WTC11 (cell line): ENCODE data around the gene ABCB4. TPM values are rescaled to one million over a fixed set of nuclear protein-coding genes. Genes with fewer than 3 reads are reported as not detected.
A peak's percentile ranks its signal among the peaks of the same experiment; 100 is the strongest.

Experiments
- ATAC-seq: fragments of 200-7000 bp; cut with Tn5 transposase; 2 replicates; pipeline ENCODE4 v1.10.0; 2021; ENCODE audit warnings: mild to moderate bottlenecking, moderate library complexity
- CTCF ChIA-PET: fragments of 300-600 bp; sonication (Branson Sonifier 250); formaldehyde crosslinking; loops from one replicate; lab custom pipeline; 2021; ENCODE audit warnings: antibody characterized with exemption; lab: Charles Lee
- POLR2A ChIA-PET: fragments of 350-600 bp; sonication (Branson Sonifier 250); formaldehyde crosslinking; loops from one replicate; lab custom pipeline; 2021; ENCODE audit warnings: antibody characterized with exemption; lab: Charles Lee
- DNase-seq: peaks from one replicate; pipeline ENCODE4 v3.0.0; 2021; ENCODE audit warnings: low spot score
- H3K27ac Mint-ChIP-seq: 2 replicates; pipeline ENCODE4 v1.8.0; 2021; ENCODE audit warnings: mixed read lengths
- H3K27me3 Mint-ChIP-seq: 2 replicates; pipeline ENCODE4 v1.8.0; 2021; ENCODE audit warnings: low read depth, mild to moderate bottlenecking, moderate library complexity, mixed read lengths
- H3K36me3 Mint-ChIP-seq: 2 replicates; pipeline ENCODE4 v1.8.0; 2021; ENCODE audit warnings: mixed read lengths
- H3K4me1 Mint-ChIP-seq: 2 replicates; pipeline ENCODE4 v1.8.0; 2022; ENCODE audit warnings: mixed read lengths
- H3K4me3 Mint-ChIP-seq: 2 replicates; pipeline ENCODE4 v1.8.0; 2021; ENCODE audit warnings: mild to moderate bottlenecking, moderate library complexity, mixed read lengths
- H3K9me3 Mint-ChIP-seq: 2 replicates; pipeline ENCODE4 v1.8.0; 2021; ENCODE audit warnings: mixed read lengths
- ARID4B ChIP-seq: sonication (generic); formaldehyde crosslinking; IDR thresholded peaks from 2 replicates; pipeline ENCODE4 v1.8.0; 2023; ENCODE audit warnings: missing genetic modification reagents, mild to moderate bottlenecking, borderline replicate concordance
- CTCF ChIP-seq: fragments of 200-600 bp; IDR thresholded peaks from 2 replicates; pipeline ENCODE4 v1.8.0; 2022; ENCODE audit warnings: antibody characterized with exemption
- E2F5 ChIP-seq: sonication (generic); formaldehyde crosslinking; IDR thresholded peaks from 2 replicates; pipeline ENCODE4 v1.8.1; 2022; ENCODE audit warnings: mild to moderate bottlenecking, moderate library complexity, missing genetic modification reagents
- EMX1 ChIP-seq: fragments of 250-450 bp; sonication (Bioruptor Pico); IDR thresholded peaks from 2 replicates; pipeline ENCODE4 v1.8.0; 2021; ENCODE audit warnings: mild to moderate bottlenecking
- FOXP1 ChIP-seq: sonication (generic); formaldehyde crosslinking; IDR thresholded peaks from 2 replicates; pipeline ENCODE4 v1.8.0; 2022; ENCODE audit warnings: missing genetic modification reagents, mild to moderate bottlenecking, moderate library complexity, borderline replicate concordance
- GRHL2 ChIP-seq: fragments of 250-450 bp; sonication (Bioruptor Pico); IDR thresholded peaks from 2 replicates; pipeline ENCODE4 v1.8.0; 2022; ENCODE audit warnings: mild to moderate bottlenecking, moderate library complexity; ENCODE audit not compliant: insufficient replicate concordance, severe bottlenecking
- JAZF1 ChIP-seq: fragments of 250-450 bp; sonication (Bioruptor Pico); IDR thresholded peaks from 2 replicates; pipeline ENCODE4 v1.9.0; 2021; ENCODE audit warnings: moderate library complexity, mild to moderate bottlenecking, inconsistent platforms
- JUN ChIP-seq: sonication (generic); formaldehyde crosslinking; IDR thresholded peaks from 2 replicates; pipeline ENCODE4 v1.8.0; 2023; ENCODE audit warnings: mild to moderate bottlenecking, missing genetic modification reagents
- NR3C1 ChIP-seq: sonication (generic); formaldehyde crosslinking; conservative IDR thresholded peaks from 2 replicates; pipeline ENCODE4 v1.8.1; 2023; ENCODE audit warnings: low read depth, mild to moderate bottlenecking, missing genetic modification reagents
- PRRX2 ChIP-seq: fragments of 250-450 bp; sonication (Bioruptor Pico); IDR thresholded peaks from 2 replicates; pipeline ENCODE4 v1.8.0; 2021; ENCODE audit warnings: mild to moderate bottlenecking
- RORB ChIP-seq: fragments of 250-450 bp; sonication (Bioruptor Pico); IDR thresholded peaks from 2 replicates; pipeline ENCODE4 v1.9.0; 2021; ENCODE audit warnings: mild to moderate bottlenecking
- SMAD3 ChIP-seq: sonication (generic); formaldehyde crosslinking; IDR thresholded peaks from 2 replicates; pipeline ENCODE4 v1.8.0; 2022; ENCODE audit warnings: missing genetic modification reagents, mild to moderate bottlenecking, borderline replicate concordance
- ZNF219 ChIP-seq: sonication (generic); formaldehyde crosslinking; IDR thresholded peaks from 2 replicates; pipeline ENCODE4 v1.8.0; 2023; ENCODE audit warnings: missing genetic modification reagents, mild to moderate bottlenecking, borderline replicate concordance
- ZNF317 ChIP-seq: sonication (generic); formaldehyde crosslinking; IDR thresholded peaks from 2 replicates; pipeline ENCODE4 v1.8.1; 2023; ENCODE audit warnings: low read depth, mild to moderate bottlenecking, moderate library complexity, missing genetic modification reagents, borderline replicate concordance
- ZNF671 ChIP-seq: fragments of 250-450 bp; sonication (Bioruptor Pico); IDR thresholded peaks from 2 replicates; pipeline ENCODE4 v1.8.0; 2021; ENCODE audit warnings: mild to moderate bottlenecking
- ZSCAN18 ChIP-seq: fragments of 250-450 bp; sonication (Bioruptor Pico); IDR thresholded peaks from 2 replicates; pipeline ENCODE4 v2.1.2; 2022; ENCODE audit warnings: mild to moderate bottlenecking, moderate library complexity
- total RNA-seq: library from RNA; stranded (reverse); gene quantifications from 3 replicates; pipeline ENCODE4 v1.2.3, GENCODE V29; 2021

Gene ABCB4
- total RNA-seq, 1 experiment from 2014 or later: 1.2 TPM

GRCh38 chr7:87511510-87511909 lies 36.0 kb upstream of the ABCB4 start:
- peaks cover 23% of the 10 kb centered on the region for H3K4me1 Mint-ChIP-seq

GRCh38 chr7:87510411-87510875 lies 35.0 kb upstream of the ABCB4 start:
- ATAC-seq (peak; percentile 16; the same call in 1 of the 2 replicates), DNase-seq (no peak)
- no peak overlapping the region for H3K27ac Mint-ChIP-seq
- H3K36me3 Mint-ChIP-seq: no peaks in the 10 kb centered on the region
- TF ChIP-seq RORB (CRISPR knock-in tag) (no peak), ZNF219 (CRISPR knock-in tag) (no peak), E2F5 (CRISPR knock-in tag) (no peak)
- no peaks in the 10 kb centered on the region; the same call in 1 of the 2 replicates for H3K27me3 Mint-ChIP-seq
- H3K4me1 Mint-ChIP-seq: peaks cover 19% of the 10 kb centered on the region
- no peaks in the 10 kb centered on the region for H3K9me3 Mint-ChIP-seq
- CTCF ChIA-PET: no interaction called here
- POLR2A ChIA-PET: no interaction called here
- no peak overlapping the region for H3K4me3 Mint-ChIP-seq

More at GRCh38 chr7:87511510-87511909, 36.0 kb upstream of the ABCB4 start:
- Mint-ChIP-seq H3K4me3 (no peak overlapping the region), H3K27me3 (no peaks in the 10 kb centered on the region; the same call in 1 of the 2 replicates), H3K27ac (no peak overlapping the region), H3K36me3 (no peaks in the 10 kb centered on the region), H3K9me3 (no peaks in the 10 kb centered on the region)
- no peak for DNase-seq
- POLR2A ChIA-PET: no interaction called here
- CTCF ChIA-PET: no interaction called here
- no peak for ATAC-seq
- TF ChIP-seq PRRX2 (CRISPR knock-in tag) (no peak), GRHL2 (CRISPR knock-in tag) (no peak), ARID4B (no peak), ZNF671 (CRISPR knock-in tag) (no peak)

GRCh38 chr7:87507446-87507845 lies 32.0 kb upstream of the ABCB4 start:
- ChIA-PET CTCF (interaction anchor here (0.8 to 2.4 kb wide), 4 partner anchors 43 to 195 kb away, joined by 3 to 10 read pairs (median 5); partner anchors contain the start of gene ABCB1), POLR2A (no interaction called here)
- DNase-seq (no peak), ATAC-seq (peak; percentile 76)
- H3K4me3 Mint-ChIP-seq: no peak overlapping the region
- peaks cover 13% of the 10 kb centered on the region for H3K4me1 Mint-ChIP-seq
- H3K9me3 Mint-ChIP-seq: no peaks in the 10 kb centered on the region
- no peaks in the 10 kb centered on the region; the same call in 1 of the 2 replicates for H3K27me3 Mint-ChIP-seq
- TF ChIP-seq JUN (CRISPR knock-in tag): no peak
- 0 out of 2 replicates have a peak, but pooled peaks have one; percentile 20 for TF ChIP-seq CTCF
- H3K27ac Mint-ChIP-seq: no peak overlapping the region
- no peaks in the 10 kb centered on the region for H3K36me3 Mint-ChIP-seq

- peaks cover 10% of the 10 kb centered on the region for H3K4me1 Mint-ChIP-seq
- no peaks in the 10 kb centered on the region; the same call in 1 of the 2 replicates for H3K27me3 Mint-ChIP-seq
- no peak for TF ChIP-seq ZSCAN18 (CRISPR knock-in tag)
- TF ChIP-seq FOXP1: no peak
- TF ChIP-seq ZNF317 (CRISPR knock-in tag): no peak
- no peak for TF ChIP-seq NR3C1 (CRISPR knock-in tag)
- no peak for TF ChIP-seq JAZF1 (CRISPR knock-in tag)
- TF ChIP-seq EMX1 (CRISPR knock-in tag): no peak
- TF ChIP-seq CTCF: no peak
- no peak for TF ChIP-seq SMAD3 (CRISPR knock-in tag)
Measured at GRCh38 chr7:87506246-87507180, 31.0 kb upstream of the ABCB4 start.

More at GRCh38 chr7:87506246-87507180, 31.0 kb upstream of the ABCB4 start:
- ChIA-PET POLR2A (no interaction called here), CTCF (interaction anchor here (0.6 to 2.4 kb wide), 7 partner anchors 42 to 420 kb away, joined by 3 to 10 read pairs (median 5); partner anchors contain the start of gene ABCB1)
- H3K36me3 Mint-ChIP-seq: no peaks in the 10 kb centered on the region
- no peaks in the 10 kb centered on the region for H3K9me3 Mint-ChIP-seq
- DNase-seq: no peak
- no peak overlapping the region for H3K27ac Mint-ChIP-seq
- no peak for ATAC-seq
- no peak overlapping the region for H3K4me3 Mint-ChIP-seq
